HepG2 (cell line): Measurements from ENCODE around the gene SLAIN2. TPM values are rescaled to one million over a fixed set of nuclear protein-coding genes. Genes with fewer than 3 reads are reported as not detected.

ENCODE experiments used
- ATAC-seq: fragments of 200-7000 bp; cut with Tn5 transposase; 3 replicates; pipeline ENCODE4 v1.9.1; 2020; ENCODE audit warnings: mild to moderate bottlenecking, moderate library complexity
- BruUV-seq: library from RNA; stranded (reverse); fragments of 400-500 nt; replicated peaks from 2 replicates; lab custom pipeline; 2021; lab: Mats Ljungman, UMichigan
- CTCF ChIA-PET: fragments of 300-600 bp; formaldehyde crosslinking; extraction: SDS; loops from one replicate; lab custom pipeline; 2021; ENCODE audit warnings: low total read pairs, inconsistent platforms, low intra/inter-chr PET ratio; lab: Yijun Ruan, JAX
- POLR2A ChIA-PET: fragments of 350-600 bp; sonication (Branson Sonifier 250); formaldehyde crosslinking; loops from one replicate; lab custom pipeline; 2020; ENCODE audit warnings: antibody characterized with exemption, inconsistent platforms; lab: Yijun Ruan, JAX
- DNase-seq: peaks from one replicate; pipeline ENCODE4 v3.0.0-alpha.2; 2015; ENCODE audit warnings: low spot score
- FAIRE-seq: peaks from 3 replicates; lab custom pipeline; 2011; peaks lifted over from hg19 to GRCh38; lab: Jason Lieb, UNC
- H2AFZ ChIP-seq: one replicate; pipeline ENCODE4 v1.6.1; 2011; ENCODE audit warnings: low read length, inconsistent platforms
- H3K27ac ChIP-seq: fragments of 300-600 bp; 3 replicates; pipeline ENCODE4 v1.8.0; 2011; ENCODE audit warnings: mixed run types, mild to moderate bottlenecking, mixed read lengths, low read length, inconsistent platforms; ENCODE audit not compliant: insufficient read depth; ENCODE audit errors: extremely low read length
- H3K27me3 ChIP-seq, 2 experiments: fragments of 200-600 bp in 1 of 2; 2 replicates in 1 of 2; 3 replicates in 1 of 2; pipeline versions ENCODE4 v1.6.0 to v1.8.0; 2011; ENCODE audit warnings: low read length in 2 of 2, mild to moderate bottlenecking in 2 of 2, moderate library complexity in 2 of 2, inconsistent platforms in 1 of 2; ENCODE audit not compliant: insufficient read depth in 2 of 2, control insufficient read depth in 1 of 2
- H3K36me3 ChIP-seq, 2 experiments: fragments of 200-600 bp in 1 of 2; replicated peaks in 1 of 2; 2 replicates in 1 of 2; 3 replicates in 1 of 2; pipeline versions ENCODE4 v1.5.1 to v1.8.0; 2011; ENCODE audit warnings: low read length in 2 of 2, inconsistent platforms in 1 of 2; ENCODE audit not compliant: insufficient read depth in 2 of 2, control insufficient read depth in 1 of 2
- H3K4me1 ChIP-seq: 2 replicates; pipeline ENCODE4 v1.5.1; 2012; ENCODE audit warnings: low read length, inconsistent platforms; ENCODE audit not compliant: insufficient read depth
- H3K4me2 ChIP-seq: 2 replicates; pipeline ENCODE4 v1.6.0; 2011; ENCODE audit warnings: low read depth, low read length, inconsistent platforms
- H3K4me3 ChIP-seq, 3 experiments: fragments of 200-600 bp in 1 of 3; sonication (generic), shearing (Covaris generic) in 1 of 3; replicated peaks in 1 of 3; 2 replicates each; pipeline ENCODE4 v1.5.1; 2011 to 2016; ENCODE audit warnings: low read length in 3 of 3, inconsistent platforms in 2 of 3, low read depth in 2 of 3, mild to moderate bottlenecking in 2 of 3, control low read depth in 1 of 3, mixed read lengths in 1 of 3; ENCODE audit not compliant: insufficient read depth in 1 of 3
- H3K79me2 ChIP-seq: one replicate; pipeline ENCODE4 v1.6.1; 2011; ENCODE audit warnings: low read length, inconsistent platforms; ENCODE audit not compliant: insufficient read depth
- H3K9ac ChIP-seq: 2 replicates; pipeline ENCODE4 v1.6.0; 2011; ENCODE audit warnings: mild to moderate bottlenecking, low read depth, low read length, inconsistent platforms; ENCODE audit not compliant: insufficient read depth
- H3K9me3 ChIP-seq: 2 replicates; pipeline ENCODE4 v1.5.1; 2012; ENCODE audit warnings: mild to moderate bottlenecking, low read length
- H4K20me1 ChIP-seq: 2 replicates; pipeline ENCODE4 v1.6.0; 2011; ENCODE audit warnings: inconsistent platforms, mild to moderate bottlenecking, low read length, moderate library complexity; ENCODE audit not compliant: insufficient read depth
- EEA1 ChIP-seq: sonication (generic); formaldehyde crosslinking; IDR thresholded peaks from 2 replicates; pipeline ENCODE4 v1.5.1; 2020; ENCODE audit warnings: mild to moderate bottlenecking, missing genetic modification reagents, borderline replicate concordance
- JARID2 ChIP-seq: sonication (generic); formaldehyde crosslinking; IDR thresholded peaks from 2 replicates; pipeline ENCODE4 v1.8.1; 2023; ENCODE audit warnings: missing genetic modification reagents, inconsistent platforms; ENCODE audit not compliant: insufficient replicate concordance
- ONECUT2 ChIP-seq: sonication (generic); formaldehyde crosslinking; IDR thresholded peaks from 2 replicates; pipeline ENCODE4 v1.4.0; 2020; ENCODE audit warnings: missing genetic modification reagents
- SRSF9 ChIP-seq: fragments of 200-400 bp; formaldehyde crosslinking; IDR thresholded peaks from 2 replicates; pipeline ENCODE4 v1.6.1; 2018; ENCODE audit warnings: borderline replicate concordance, mild to moderate bottlenecking, low read depth, low read length; ENCODE audit not compliant: insufficient read depth, poor library complexity, severe bottlenecking
- SUZ12 ChIP-seq: fragments of 150-350 bp; IDR thresholded peaks from 2 replicates; pipeline ENCODE4 v1.6.1; 2014; ENCODE audit warnings: low read depth, low read length
- ZSCAN9 ChIP-seq: IDR thresholded peaks from 2 replicates; pipeline ENCODE4 v1.6.1; 2016; ENCODE audit warnings: borderline replicate concordance
- ZZZ3 ChIP-seq: sonication (generic); formaldehyde crosslinking; IDR thresholded peaks from 2 replicates; pipeline ENCODE4 v1.4.0; 2020; ENCODE audit warnings: missing genetic modification reagents, mild to moderate bottlenecking, borderline replicate concordance
- WGBS: methylation state at CpG from one replicate; pipeline ENCODE4 v1.1.6; 2017; ENCODE audit warnings: low lambda C conversion rate; 5-methylcytosine and 5-hydroxymethylcytosine counted together
- in situ Hi-C: cut with HindIII; loops from 2 replicates; pipeline ENCODE4 v1.10.0; 2017; ENCODE audit warnings: low pct_unique_long_range_greater_than_20kb; ENCODE audit not compliant: extremely low pct_ligation_motif_present
- intact Hi-C: fragments of 100-400 bp; cut with micrococcal nuclease; formaldehyde crosslinking; loops from one replicate; pipeline ENCODE4 v1.10.0; 2022; ENCODE audit not compliant: unreplicated experiment
- polyA plus RNA-seq, 8 experiments: library from polyadenylated mRNA; depleted of rRNA in 3 of 8; stranded (reverse) in 7 of 8; unstranded in 1 of 8; fragments of >200 nt; fragmentation: Illumina TruSeq in 4 of 8; extraction: Trizol in 4 of 8; gene quantifications; 2 replicates each; pipeline versions ENCODE4 v1.2.1 to v1.2.3, GENCODE V29; 2011 to 2016; ENCODE audit warnings: low read depth in 4 of 8, missing spikeins in 1 of 8, mixed read lengths in 1 of 8; ENCODE audit not compliant: insufficient read depth in 1 of 8
- total RNA-seq, 5 experiments: library from RNA; depleted of rRNA; stranded (reverse); fragments of >200 nt; fragmentation: Illumina TruSeq; extraction: Trizol; gene quantifications; 2 replicates each; pipeline ENCODE4 v1.2.3, GENCODE V29; 2016; ENCODE audit warnings: low read depth in 1 of 5
- TF ChIP-seq, protein P1 (sequence below): sonication (generic); formaldehyde crosslinking; IDR thresholded peaks from 2 replicates; pipeline ENCODE4 v1.5.0; 2020; ENCODE audit warnings: mild to moderate bottlenecking, missing genetic modification reagents

Gene SLAIN2
- total and polyA plus RNA-seq, 2 of the 13 experiments (the other 11 are each of a cell fraction or from before 2014, with no cell fraction given): 20.7 to 22.5 TPM

DNA sequence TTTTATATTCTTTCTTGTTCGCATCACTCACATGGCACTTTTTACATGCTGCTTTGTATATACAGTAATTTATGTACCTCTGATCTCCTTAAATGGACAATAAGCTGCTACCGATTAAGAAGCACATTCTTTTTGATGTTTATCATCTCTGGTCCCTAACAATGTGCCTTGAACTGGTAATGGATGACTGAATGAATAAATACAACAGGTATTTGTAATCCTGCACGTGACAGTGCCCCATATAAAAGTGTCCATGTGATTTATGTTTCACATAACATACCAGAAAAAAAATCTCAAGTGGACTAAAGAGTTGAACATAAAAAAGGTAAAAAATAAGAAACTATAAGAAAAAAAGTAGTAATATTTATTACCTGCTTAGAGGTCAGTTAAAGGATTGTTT lies 7.7 kb upstream of the SLAIN2 start:
- Histone ChIP-seq H3K9me3 (no peaks in the 10 kb centered on the region), H3K36me3 (no peaks in the 10 kb centered on the region), H3K27ac (no peak overlapping the region), H3K4me2 (no peak overlapping the region), H4K20me1 (no peaks in the 10 kb centered on the region), H3K79me2 (no peaks in the 10 kb centered on the region), H3K27me3 (peaks cover 0 to 14% of the 10 kb centered on the region in 2 experiments; a peak in 2 of 5 replicates), H3K4me3 (no peak overlapping the region), H2AFZ (no peak overlapping the region), H3K9ac (no peak overlapping the region), H3K4me1 (peaks cover 14% of the 10 kb centered on the region)
- TF ChIP-seq ZSCAN9 (CRISPR knock-in tag): no peak
- no peak for TF ChIP-seq JARID2
- 42% methylated on average over 3 of the region's 3 CpGs for WGBS
- in situ Hi-C loops (no loop called here), intact Hi-C loops (no loop called here)
- CTCF ChIA-PET: no interaction called here
- POLR2A ChIA-PET: no interaction called here
- ATAC-seq (no peak), FAIRE-seq (no peak), DNase-seq (no peak)
- no TSS peak for BruUV-seq

GRCh38 chr4:48334236-48334635 lies 7.1 kb upstream of the SLAIN2 start:
- DNase-seq (no peak), FAIRE-seq (no peak), ATAC-seq (no peak)
- intact Hi-C loops (no loop called here), in situ Hi-C loops (no loop called here)
- ChIA-PET CTCF (no interaction called here), POLR2A (no interaction called here)
- Histone ChIP-seq H2AFZ (no peak overlapping the region), H3K4me3 (no peak overlapping the region), H3K27ac (no peak overlapping the region), H3K4me1 (peaks cover 14% of the 10 kb centered on the region), H3K36me3 (no peaks in the 10 kb centered on the region), H3K27me3 (peaks cover 0 to 14% of the 10 kb centered on the region in 2 experiments; a peak in 2 of 5 replicates), H3K9me3 (no peaks in the 10 kb centered on the region), H4K20me1 (no peaks in the 10 kb centered on the region), H3K4me2 (no peak overlapping the region), H3K9ac (no peak overlapping the region), H3K79me2 (no peaks in the 10 kb centered on the region)
- TF ChIP-seq SUZ12: no peak
- no peak for TF ChIP-seq ZZZ3 (CRISPR knock-in tag)
- no peak for TF ChIP-seq EEA1 (CRISPR knock-in tag)
- TF ChIP-seq, protein P1, sequence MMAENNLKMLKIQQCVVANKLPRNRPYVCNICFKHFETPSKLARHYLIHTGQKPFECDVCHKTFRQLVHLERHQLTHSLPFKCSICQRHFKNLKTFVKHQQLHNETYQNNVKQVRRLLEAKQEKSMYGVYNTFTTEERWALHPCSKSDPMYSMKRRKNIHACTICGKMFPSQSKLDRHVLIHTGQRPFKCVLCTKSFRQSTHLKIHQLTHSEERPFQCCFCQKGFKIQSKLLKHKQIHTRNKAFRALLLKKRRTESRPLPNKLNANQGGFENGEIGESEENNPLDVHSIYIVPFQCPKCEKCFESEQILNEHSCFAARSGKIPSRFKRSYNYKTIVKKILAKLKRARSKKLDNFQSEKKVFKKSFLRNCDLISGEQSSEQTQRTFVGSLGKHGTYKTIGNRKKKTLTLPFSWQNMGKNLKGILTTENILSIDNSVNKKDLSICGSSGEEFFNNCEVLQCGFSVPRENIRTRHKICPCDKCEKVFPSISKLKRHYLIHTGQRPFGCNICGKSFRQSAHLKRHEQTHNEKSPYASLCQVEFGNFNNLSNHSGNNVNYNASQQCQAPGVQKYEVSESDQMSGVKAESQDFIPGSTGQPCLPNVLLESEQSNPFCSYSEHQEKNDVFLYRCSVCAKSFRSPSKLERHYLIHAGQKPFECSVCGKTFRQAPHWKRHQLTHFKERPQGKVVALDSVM (CRISPR knock-in tag): no peak
- TF ChIP-seq SRSF9: no peak
- TF ChIP-seq ONECUT2 (CRISPR knock-in tag): no peak
- BruUV-seq: no TSS peak
- WGBS: 73% methylated on average over 4 of the region's 4 CpGs
